COR-L47 (cell line): ENCODE results near the gene MACC1.

Experiments
- DNase-seq: peaks from one replicate; lab custom pipeline; 2025; lab: John Stamatoyannopoulos, UW

MACC1 gene

GRCh38 chr7:20172736-20173334, 44.3 kb downstream of the MACC1 start:
- DNase-seq = peak; percentile 49

- DNase-seq = no peak
Measured at GRCh38 chr7:20170633-20171032, 46.6 kb downstream of the MACC1 start.

GRCh38 chr7:20165146-20165510, 52.1 kb downstream of the MACC1 start:
- no peak for DNase-seq

GRCh38 chr7:20164425-20165145, 52.6 kb downstream of the MACC1 start:
- DNase-seq = no peak

- no peak for DNase-seq
Measured at GRCh38 chr7:20162665-20163064, 54.5 kb downstream of the MACC1 start.

- no peak for DNase-seq
Measured at GRCh38 chr7:20159226-20159747, 57.9 kb downstream of the MACC1 start.

GRCh38 chr7:20158684-20159083, 58.5 kb downstream of the MACC1 start:
- DNase-seq = no peak

GRCh38 chr7:20157456-20157855, 59.7 kb downstream of the MACC1 start:
- no peak for DNase-seq

- no peak for DNase-seq
Measured at GRCh38 chr7:20153999-20154398, 63.2 kb downstream of the MACC1 start.

GRCh38 chr7:20153567-20153966, 63.6 kb downstream of the MACC1 start:
- no peak for DNase-seq

- DNase-seq = no peak
Measured at GRCh38 chr7:20152511-20152910, 64.7 kb downstream of the MACC1 start.

- no peak for DNase-seq
Measured at GRCh38 chr7:20151708-20152456, 65.3 kb downstream of the MACC1 start.

GRCh38 chr7:20146451-20146850, 70.7 kb downstream of the MACC1 start:
- DNase-seq = no peak

GRCh38 chr7:20144801-20145200, 72.4 kb downstream of the MACC1 start:
- DNase-seq = no peak

- peak; percentile 79 for DNase-seq
Measured at GRCh38 chr7:20141666-20142065, 75.5 kb downstream of the MACC1 start.

- DNase-seq = no peak
Measured at GRCh38 chr7:20141002-20141345, 76.2 kb downstream of the MACC1 start.

- DNase-seq = no peak
Measured at GRCh38 chr7:20140291-20141001, 76.7 kb downstream of the MACC1 start.

GRCh38 chr7:20136647-20137046, 80.5 kb downstream of the MACC1 start:
- DNase-seq = no peak

- no peak for DNase-seq
Measured at GRCh38 chr7:20133803-20134202, 83.4 kb downstream of the MACC1 start.

GRCh38 chr7:20132585-20132984, 84.6 kb downstream of the MACC1 start:
- DNase-seq = no peak

- no peak for DNase-seq
Measured at GRCh38 chr7:20131776-20132175, 85.4 kb downstream of the MACC1 start.

GRCh38 chr7:20129920-20130319, 87.3 kb downstream of the MACC1 start:
- no peak for DNase-seq
